Fibroblast of upper back skin (primary cell): Measurements from ENCODE around the gene TP53I3.
A peak's percentile ranks its signal among the peaks of the same experiment; 100 is the strongest.
"Not testable (repeated sequence)": the region's sequence is repeated elsewhere in the genome, so short reads cannot be mapped to it uniquely, and the experiment has no call there.

Experiments used
- DNase-seq: peaks from one replicate; pipeline ENCODE4 v3.0.0-alpha.2; 2013

TP53I3 gene

GRCh38 chr2:24084386-24085199 is at the start of gene TP53I3:
Gene TP53I3 (minus strand): TSS chr2:24084834. CDS start chr2:24084326, 508 bp downstream.
- DNase-seq: peak; percentile 91

- no peak for DNase-seq
Measured at GRCh38 chr2:24132543-24132942, 47.9 kb upstream of the TP53I3 start.

DNA sequence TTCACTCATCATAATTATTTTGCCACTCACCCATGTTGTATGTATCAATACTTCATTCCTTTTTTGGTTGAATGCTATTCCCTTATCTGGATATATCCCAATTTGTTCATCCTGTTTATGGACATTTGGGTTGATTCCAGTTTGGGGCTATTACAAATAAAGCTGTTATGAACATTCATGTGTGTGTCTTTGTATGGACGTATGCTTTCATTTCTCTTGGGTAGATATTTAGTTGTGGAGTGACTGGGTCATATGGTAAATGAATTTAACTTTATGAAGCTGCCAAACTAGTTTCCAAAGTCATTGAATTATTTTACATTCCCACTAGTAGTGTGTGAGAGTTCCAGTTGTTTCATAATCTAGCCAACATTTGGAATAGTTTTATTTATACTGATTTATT is 41.3 kb upstream of the TP53I3 start:
- no peak for DNase-seq

DNA sequence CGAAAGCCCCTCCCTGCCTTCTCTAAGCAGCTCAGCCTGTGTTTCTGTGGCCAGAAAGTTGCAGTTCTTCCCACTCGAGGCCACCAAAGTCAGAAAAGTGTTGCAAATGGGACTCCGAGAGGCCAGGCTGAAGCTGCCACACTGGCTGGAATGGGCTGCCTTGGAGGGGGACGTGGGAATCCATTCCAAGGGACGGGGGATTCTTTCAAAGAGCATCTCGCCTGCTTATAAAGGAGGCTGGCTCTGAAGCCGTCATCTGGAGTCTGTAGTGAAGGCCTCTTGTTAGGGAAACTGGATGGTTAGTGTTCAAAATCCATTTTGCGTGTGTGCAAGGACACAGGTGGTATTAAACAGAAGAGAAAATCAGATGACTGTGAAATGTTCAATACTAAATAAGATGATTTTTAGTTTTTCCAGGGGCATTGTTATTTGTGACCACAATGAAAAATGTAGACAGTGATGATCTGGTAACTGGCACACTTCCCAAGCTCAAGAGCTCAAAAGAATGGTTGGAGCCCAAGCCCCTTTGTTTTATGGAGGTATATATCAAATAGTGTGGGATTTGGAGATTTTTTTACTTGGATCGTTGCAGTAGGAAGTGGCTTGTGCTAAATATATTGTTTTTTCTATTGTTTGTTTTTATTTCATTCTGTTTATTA is 39.4 kb upstream of the TP53I3 start:
- peak; percentile 58 for DNase-seq

DNA sequence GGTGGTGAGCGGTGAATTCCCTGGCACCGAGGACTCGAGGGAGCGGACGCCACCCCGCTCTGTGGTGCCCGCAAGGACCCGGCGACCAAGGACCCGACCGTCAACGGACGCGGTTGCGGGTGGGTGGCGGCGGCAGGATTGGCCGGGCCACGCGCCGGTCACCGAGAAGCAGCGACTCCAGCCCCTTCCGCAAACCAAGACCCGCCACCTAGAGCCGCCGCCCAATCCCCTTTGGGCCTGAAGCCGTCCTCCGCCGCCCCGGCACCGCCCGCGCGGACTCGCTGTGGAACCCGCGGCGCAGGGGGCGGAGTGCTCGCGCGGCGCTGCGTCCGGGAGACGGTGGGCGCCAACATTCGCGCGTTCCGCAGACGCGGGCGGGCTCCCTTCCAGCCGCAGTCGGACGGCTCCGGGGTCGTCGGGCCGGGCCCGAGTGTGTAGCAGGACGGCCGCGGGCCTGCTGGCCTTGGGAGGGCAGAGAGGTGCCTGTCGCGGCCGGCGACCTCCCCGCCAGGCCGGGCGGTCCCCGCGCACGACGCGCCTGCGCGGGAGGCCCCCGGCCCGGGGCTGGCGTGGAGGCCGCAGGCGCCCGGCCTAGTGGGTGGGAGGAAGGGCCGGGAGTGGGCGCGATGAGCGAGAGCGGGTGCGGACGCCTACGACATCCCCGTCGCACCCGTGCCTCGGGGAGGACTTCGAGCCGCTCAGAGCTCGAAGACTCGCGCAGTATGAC is 38.7 kb upstream of the TP53I3 start, which contains the start of the genes FAM228B and PFN4:
Gene FAM228B (plus strand): TSS at position 275 of the 727 bp plus-strand sequence. CDS start 893 bp downstream, outside the sequence.
Gene PFN4 (minus strand): TSS at position 140 of the 727 bp plus-strand sequence. CDS start 799 bp downstream, outside the sequence.
- DNase-seq: peak; percentile 79

- no peak for DNase-seq
Measured at GRCh38 chr2:24122366-24123194, 37.9 kb upstream of the TP53I3 start.

DNA sequence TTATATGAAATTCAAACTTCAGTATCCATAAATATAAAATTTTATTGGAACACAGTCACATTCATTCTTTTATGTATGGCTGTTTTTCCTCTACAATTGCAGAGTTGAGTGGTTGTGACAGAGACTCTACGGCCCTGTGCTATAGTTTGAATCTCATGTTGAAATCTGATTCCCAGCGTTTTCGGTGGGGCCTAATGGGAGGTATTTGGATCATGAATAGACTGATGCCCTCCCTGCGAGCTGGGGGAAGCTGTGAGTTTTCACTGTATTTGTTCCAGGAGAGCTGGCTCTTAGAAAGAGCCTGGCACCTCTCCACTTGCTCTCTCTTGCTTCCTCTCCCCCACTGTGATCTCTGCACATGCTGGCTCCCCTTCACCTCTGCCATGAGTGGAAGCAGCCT is 36.8 kb upstream of the TP53I3 start:
- no peak for DNase-seq

DNA sequence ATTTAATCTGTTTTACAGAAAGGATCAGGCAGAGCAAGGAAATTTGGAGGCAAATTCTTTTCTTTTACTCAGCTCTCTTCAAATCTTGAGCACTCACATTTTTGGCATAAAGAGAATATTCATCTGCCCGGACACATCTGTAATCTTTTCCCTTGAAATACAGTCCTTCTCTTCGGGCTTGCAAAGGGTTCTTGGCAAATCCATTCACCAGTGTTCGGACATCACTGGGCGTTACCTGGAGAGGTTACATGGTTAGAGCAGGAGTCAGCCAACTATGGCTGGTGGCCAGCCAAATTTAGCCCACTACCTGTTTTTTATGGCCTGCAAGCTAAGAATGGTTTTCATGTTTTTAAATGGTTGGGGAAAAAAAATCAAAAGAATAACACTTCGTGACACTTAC is 36.4 kb upstream of the TP53I3 start:
- DNase-seq: no peak

DNA sequence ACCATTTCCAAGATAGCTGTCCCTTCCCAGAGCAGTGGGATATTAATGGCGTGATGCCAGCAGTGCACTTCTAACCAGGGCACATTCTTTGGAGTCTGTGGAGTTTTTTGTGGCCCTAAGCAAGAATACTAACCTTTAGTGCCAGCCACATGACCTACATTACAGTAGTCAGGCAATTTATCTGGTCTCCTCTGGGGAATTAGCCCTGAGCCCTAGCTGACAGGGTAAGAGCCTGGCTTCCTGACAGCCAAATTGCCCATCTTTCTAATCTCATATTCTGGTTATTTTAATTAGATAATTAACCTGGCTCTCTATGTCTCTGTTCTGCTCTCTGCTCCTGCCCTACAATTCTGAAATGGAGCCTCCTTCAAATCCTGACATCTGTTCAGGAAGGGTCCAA is 33.3 kb upstream of the TP53I3 start:
- DNase-seq: no peak

GRCh38 chr2:24115057-24115456 is 30.4 kb upstream of the TP53I3 start:
- peak; percentile 67 for DNase-seq

GRCh38 chr2:24111407-24111901 is 26.8 kb upstream of the TP53I3 start:
- DNase-seq: peak; percentile 90

DNA sequence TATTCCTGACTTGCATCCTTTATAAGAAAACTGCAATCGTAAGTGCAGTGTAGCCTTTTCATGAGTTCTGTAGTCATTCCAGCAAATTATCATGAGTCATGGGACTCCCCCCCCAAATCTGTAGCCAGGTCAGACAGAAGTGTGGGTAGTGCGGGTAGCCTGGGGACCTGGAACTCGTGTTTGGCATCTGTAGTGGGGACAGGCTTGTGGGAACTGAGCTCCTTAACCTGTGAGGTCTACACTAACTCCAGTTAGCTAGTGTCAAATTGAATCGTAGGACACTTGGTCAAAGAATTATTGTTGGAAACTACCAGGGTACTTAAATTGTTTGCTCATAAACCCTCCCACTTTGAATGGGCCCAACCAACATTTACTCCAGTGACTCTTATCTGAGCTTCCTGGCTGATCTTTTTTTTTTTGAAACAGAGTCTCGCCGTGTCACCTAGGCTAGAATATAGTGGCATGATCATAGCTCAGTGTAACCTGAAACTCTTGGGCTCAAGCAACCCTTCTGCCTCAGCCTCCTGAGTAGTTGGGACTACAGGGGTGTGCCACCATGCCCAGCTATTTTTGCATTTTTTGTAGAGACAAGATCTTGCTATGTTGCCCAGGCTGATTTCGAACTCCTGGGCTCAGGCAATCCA is 26.1 kb upstream of the TP53I3 start:
- DNase-seq: no peak

- not testable (repeated sequence) for DNase-seq
Measured at GRCh38 chr2:24109431-24109830, 24.8 kb upstream of the TP53I3 start.

GRCh38 chr2:24107336-24107735 is 22.7 kb upstream of the TP53I3 start:
- DNase-seq: no peak

DNA sequence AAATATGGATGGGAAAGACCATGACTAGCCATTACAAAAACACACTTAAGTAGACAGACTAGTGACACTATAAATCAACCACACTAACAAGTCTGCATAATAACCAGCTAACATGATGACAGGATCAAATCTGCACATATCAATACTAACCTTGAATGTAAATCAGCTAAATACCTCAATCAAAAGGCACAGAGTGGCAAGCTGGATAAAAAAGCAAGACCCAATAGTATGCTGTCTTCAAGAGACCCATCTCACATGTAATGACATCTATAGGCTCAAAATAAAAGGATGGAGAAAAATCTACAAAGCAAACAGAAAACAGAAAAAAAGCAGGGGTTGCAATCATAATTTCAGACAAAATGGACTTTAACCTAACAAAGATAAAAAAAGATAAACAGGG is 22.2 kb upstream of the TP53I3 start:
- no peak for DNase-seq

DNA sequence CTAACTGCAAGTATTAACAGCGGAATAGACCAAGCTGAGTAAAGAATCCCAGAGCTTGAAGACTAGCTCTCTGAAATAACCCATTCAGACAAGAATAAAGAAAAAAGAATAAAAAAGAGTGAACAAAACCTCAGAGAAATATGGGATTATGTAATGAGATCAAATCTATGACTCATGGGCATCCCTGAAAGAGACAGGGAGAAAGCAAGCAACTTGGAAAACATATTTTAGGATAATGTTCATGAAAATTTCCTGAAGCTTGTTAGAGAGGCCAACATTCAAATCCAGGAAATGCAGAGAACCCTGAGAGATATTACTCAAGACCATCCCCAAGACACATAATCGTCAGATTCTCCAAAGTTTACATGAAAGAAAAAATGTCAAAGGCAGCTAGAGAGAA is 21.2 kb upstream of the TP53I3 start:
- peak; percentile 55 for DNase-seq

DNA sequence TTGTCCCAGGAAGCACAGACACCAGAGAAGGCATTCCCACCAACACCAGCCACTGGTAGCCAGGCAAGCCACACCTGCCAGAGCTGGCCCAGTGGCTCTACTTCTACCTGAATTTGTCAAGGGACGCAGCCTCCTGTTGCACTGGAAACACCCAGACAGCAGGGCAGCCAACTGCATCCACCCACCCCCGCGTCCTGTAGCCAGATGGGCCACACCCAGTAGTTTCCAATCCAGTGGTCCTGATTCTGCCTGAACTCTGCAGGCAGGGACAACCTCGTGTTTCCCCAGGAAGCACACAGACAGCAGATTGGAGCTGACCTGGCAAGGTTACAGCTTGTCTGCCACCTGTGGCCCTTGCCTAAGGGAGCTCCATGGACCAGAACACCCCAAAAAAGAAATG is 20.3 kb upstream of the TP53I3 start:
- DNase-seq: no peak

DNA sequence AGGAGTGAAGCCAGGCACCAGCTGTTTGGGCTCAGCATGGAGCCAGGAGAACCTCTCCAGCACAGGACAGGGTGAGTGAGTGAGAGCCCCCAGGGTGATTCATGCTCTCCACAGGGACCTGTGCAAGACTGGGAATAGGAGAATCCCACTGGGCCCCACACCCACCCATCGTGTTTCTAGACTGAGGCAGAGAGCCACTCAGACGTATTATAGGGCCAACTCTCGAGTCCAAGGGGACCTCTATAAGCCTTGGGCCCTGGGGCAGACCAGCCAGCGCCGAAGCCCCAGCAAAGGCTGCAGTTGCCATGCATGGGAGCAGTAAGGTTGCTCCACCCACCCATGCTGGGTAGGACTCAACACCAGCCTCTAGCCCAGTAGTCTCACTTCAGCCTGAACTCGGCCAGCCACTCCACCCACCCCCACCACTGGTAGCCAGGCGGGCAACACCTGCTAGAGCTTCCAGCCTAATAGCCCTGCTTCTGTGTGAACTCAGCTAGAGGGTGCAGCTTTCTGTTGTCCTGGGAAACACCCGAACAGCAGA is 19.5 kb upstream of the TP53I3 start:
- DNase-seq: no peak

- DNase-seq: no peak
Measured at GRCh38 chr2:24102677-24103076, 18.0 kb upstream of the TP53I3 start.

DNA sequence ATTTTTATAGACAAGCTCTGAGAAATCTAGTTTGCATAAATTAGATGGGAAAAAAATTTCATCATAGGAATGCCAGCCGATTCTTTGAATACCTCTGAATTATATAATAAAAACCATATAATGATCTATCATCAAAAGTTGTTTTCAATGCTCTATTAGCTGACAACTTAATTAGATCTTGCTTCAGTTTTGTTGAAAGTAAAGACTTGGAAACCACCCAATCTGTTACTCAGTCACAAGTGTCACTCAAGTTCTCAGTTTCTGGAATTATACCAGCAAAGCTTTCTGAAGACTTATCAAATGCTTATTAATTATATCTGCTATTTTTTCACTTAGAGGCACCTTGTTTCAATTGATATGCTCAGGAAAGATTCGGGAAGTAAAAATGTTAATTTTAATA is 17.4 kb upstream of the TP53I3 start:
- no peak for DNase-seq

DNA sequence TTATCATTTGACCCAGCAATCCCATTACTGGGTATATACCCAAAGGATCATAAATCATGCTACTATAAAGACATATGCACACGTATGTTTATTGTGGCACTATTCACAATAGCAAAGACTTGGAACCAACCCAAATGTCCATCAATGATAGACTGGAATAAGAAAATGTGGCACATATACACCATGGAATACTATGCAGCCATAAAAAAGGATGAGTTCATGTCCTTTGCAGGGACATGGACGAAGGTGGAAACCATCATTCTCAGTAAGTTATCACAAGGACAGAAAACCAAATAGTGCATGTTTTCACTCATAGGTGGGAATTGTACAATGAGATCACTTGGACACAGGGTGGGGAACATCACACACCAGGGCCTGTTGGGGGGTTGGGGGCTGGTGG is 16.1 kb upstream of the TP53I3 start:
- DNase-seq: not testable (repeated sequence)
